Measurements from ENCODE around the gene PRKCH.

Gene PRKCH

GRCh38 chr14:61561104-61561503 is 239.7 kb downstream of the PRKCH start:
- no peak for TF ChIP-seq ZNF274 (IDR thresholded peaks at IDR 0.05; ENCODE audit: low read depth, low read length)
- H3K4me3 ChIP-seq (ENCODE audit: low read length): no peak overlapping the region

- no peak overlapping the region for H3K4me3 ChIP-seq (ENCODE audit: low read length)
- TF ChIP-seq ZNF274 (IDR thresholded peaks at IDR 0.05; ENCODE audit: low read depth, low read length): no peak
Observed at GRCh38 chr14:61561657-61562276, 240.4 kb downstream of the PRKCH start.

- H3K4me3 ChIP-seq (ENCODE audit: low read length): no peak overlapping the region
- no peak for TF ChIP-seq ZNF274 (IDR thresholded peaks at IDR 0.05; ENCODE audit: low read depth, low read length)
Observed at GRCh38 chr14:61562321-61563161, 241.2 kb downstream of the PRKCH start.

- no peak overlapping the region for H3K4me3 ChIP-seq (ENCODE audit: low read length)
- no peak for TF ChIP-seq ZNF274 (IDR thresholded peaks at IDR 0.05; ENCODE audit: low read depth, low read length)
Observed at GRCh38 chr14:61563162-61563511, 241.8 kb downstream of the PRKCH start.

GRCh38 chr14:61563880-61564617 is 242.7 kb downstream of the PRKCH start:
- no peak for TF ChIP-seq ZNF274 (IDR thresholded peaks at IDR 0.05; ENCODE audit: low read depth, low read length)
- no peak overlapping the region for H3K4me3 ChIP-seq (ENCODE audit: low read length)

GRCh38 chr14:61564618-61565091 is 243.3 kb downstream of the PRKCH start:
- H3K4me3 ChIP-seq (ENCODE audit: low read length): no peak overlapping the region
- TF ChIP-seq ZNF274 (IDR thresholded peaks at IDR 0.05; ENCODE audit: low read depth, low read length): no peak

GRCh38 chr14:61565181-61565580 is 243.8 kb downstream of the PRKCH start:
- H3K4me3 ChIP-seq (ENCODE audit: low read length): no peak overlapping the region
- no peak for TF ChIP-seq ZNF274 (IDR thresholded peaks at IDR 0.05; ENCODE audit: low read depth, low read length)

- TF ChIP-seq ZNF274 (IDR thresholded peaks at IDR 0.05; ENCODE audit: low read depth, low read length): no peak
- no peak overlapping the region for H3K4me3 ChIP-seq (ENCODE audit: low read length)
Observed at GRCh38 chr14:61565836-61566536, 244.6 kb downstream of the PRKCH start.

- H3K4me3 ChIP-seq (ENCODE audit: low read length): no peak overlapping the region
- no peak for TF ChIP-seq ZNF274 (IDR thresholded peaks at IDR 0.05; ENCODE audit: low read depth, low read length)
Observed at GRCh38 chr14:61566537-61567225, 245.3 kb downstream of the PRKCH start.

- H3K4me3 ChIP-seq (ENCODE audit: low read length): peak overlapping the region; percentile 19; the same call in 1 of the 2 replicates
- TF ChIP-seq ZNF274 (IDR thresholded peaks at IDR 0.05; ENCODE audit: low read depth, low read length): no peak
Observed at GRCh38 chr14:61567838-61568571, 246.6 kb downstream of the PRKCH start.

- TF ChIP-seq ZNF274 (IDR thresholded peaks at IDR 0.05; ENCODE audit: low read depth, low read length): no peak
- peak overlapping the region; percentile 19; the same call in 1 of the 2 replicates for H3K4me3 ChIP-seq (ENCODE audit: low read length)
Observed at GRCh38 chr14:61568572-61569011, 247.2 kb downstream of the PRKCH start.

- no peak for TF ChIP-seq ZNF274 (IDR thresholded peaks at IDR 0.05; ENCODE audit: low read depth, low read length)
- H3K4me3 ChIP-seq (ENCODE audit: low read length): no peak overlapping the region
Observed at GRCh38 chr14:61569308-61569707, 247.9 kb downstream of the PRKCH start.
